SH-SY5Y (cell line): ENCODE results near the gene PATZ1.

Experiments used
- GATA2 ChIP-seq: IDR thresholded peaks from 2 replicates; pipeline ENCODE4 v1.6.1; 2011; ENCODE audit warnings: mild to moderate bottlenecking, low read depth, low read length
- GATA3 ChIP-seq: IDR thresholded peaks from 2 replicates; pipeline ENCODE4 v1.6.1; 2011; ENCODE audit warnings: low read depth, mild to moderate bottlenecking, low read length, moderate library complexity

DNA sequence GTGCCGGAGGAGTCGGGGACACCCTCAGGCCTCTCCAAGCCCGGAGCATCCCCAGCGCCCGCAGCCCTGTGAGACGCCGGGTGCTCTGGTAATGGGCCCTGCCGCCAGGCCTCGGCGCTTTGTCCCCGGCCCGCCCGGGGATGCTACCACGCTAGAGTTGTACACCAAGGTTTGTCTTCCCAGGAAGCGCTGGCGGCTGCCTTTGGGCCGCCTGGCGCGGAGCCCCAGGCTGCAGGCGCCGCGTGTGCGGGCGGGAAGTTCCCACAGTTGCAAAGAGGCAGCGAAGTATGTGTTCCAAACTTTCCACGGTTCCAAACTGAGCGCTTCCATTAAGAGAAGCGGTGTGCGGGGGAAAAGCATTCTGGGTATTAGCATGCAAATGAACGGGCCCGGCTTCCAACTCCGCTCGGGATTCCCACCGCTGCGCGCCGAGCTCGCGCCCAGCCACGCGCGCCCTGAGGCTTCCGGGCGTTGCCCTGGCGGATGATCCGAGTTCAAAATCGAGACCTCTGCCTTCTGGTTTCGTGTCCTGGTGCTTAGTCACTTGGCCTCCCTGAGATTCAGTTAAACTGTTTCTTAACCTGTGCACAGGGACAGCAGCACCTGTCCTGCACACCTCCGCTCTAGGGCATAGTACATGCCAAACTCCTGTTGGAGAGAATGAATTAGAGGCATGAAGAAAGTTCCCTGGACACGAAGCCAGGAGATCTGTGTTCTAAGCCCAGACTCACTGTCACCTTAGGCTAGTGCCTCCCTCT lies 1.3 kb upstream of the PATZ1 start:
- no peak for TF ChIP-seq GATA2
- TF ChIP-seq GATA3, result no peak
